Ovary (tissue), 9 donors: ENCODE measurements around the gene KRTAP4-7. TPM values are rescaled to one million over a fixed set of nuclear protein-coding genes. Genes with fewer than 3 reads are reported as not detected.

Source experiments
- polyA plus RNA-seq, 2 donors: library from polyadenylated mRNA; stranded (reverse); fragments of 200-250 nt in 1 of 2; fragments of 350-450 nt in 1 of 2; fragmentation: Illumina TruSeq in 1 of 2; extraction: RNeasy Lipid Tissue Mini Kit (QIAGEN cat#74804) in 1 of 2; gene quantifications; one replicate each; pipeline ENCODE4 v1.2.3, GENCODE V29; 2013 to 2014
- total RNA-seq, 7 donors: library from RNA; depleted of rRNA in 2 of 7; stranded (reverse); fragments of >200 nt in 2 of 7; fragmentation: NEBNext Ultra II Directional in 3 of 7; extraction: Animal tissue kit (Norgen Biotek cat#: 25700) in 3 of 7; gene quantifications; one replicate each; pipeline versions ENCODE4 v1.1.0 to v1.2.4, GENCODE V29; 2016 to 2023
- donor health status: DM: no; HTN: no; CAD: no; lungs with moderate emphysema.
- donor health status: DM: no; HTN: no; CAD: no.
- donor health status: Bipolar disorder and iron deficiency.
- donor health status: DM: yes; HTN: yes; CAD: no.
- donor health status: DM: no; HTN: no; CAD: no.
- donor health status: DM: yes; HTN: yes; CAD: no.

Gene KRTAP4-7
- total and polyA plus RNA-seq, 9 donors, result not detected

Other genes with a start within 250 kb of the KRTAP4-7 start
Only the 30 nearest of the 38 such genes appear.
- 1 to 10 TPM in 3 of 7 donors, under 1 TPM in 2, not detected in 2; 0.22 to 5.0 (median 1.3) TPM for gene KRT23, start 146.5 kb upstream of the KRTAP4-7 start, total RNA-seq
- gene KRT23, start 146.5 kb upstream of the KRTAP4-7 start, polyA plus RNA-seq, result under 1 TPM; 0.05 to 0.53 TPM
- gene KRT39, start 117.2 kb upstream of the KRTAP4-7 start, total RNA-seq, result under 1 TPM in 1 of 7 donors, not detected in 6; 0.69 TPM
- gene KRT39, start 117.2 kb upstream of the KRTAP4-7 start, polyA plus RNA-seq, result not detected
- not detected for gene KRT40, start 99.8 kb upstream of the KRTAP4-7 start, total RNA-seq
- gene KRT40, start 99.8 kb upstream of the KRTAP4-7 start, polyA plus RNA-seq, result not detected
- gene KRTAP3-3, start 90.0 kb upstream of the KRTAP4-7 start, total RNA-seq, result not detected
- not detected for gene KRTAP3-3, start 90.0 kb upstream of the KRTAP4-7 start, polyA plus RNA-seq
- not detected for gene KRTAP3-2, start 84.2 kb upstream of the KRTAP4-7 start, total RNA-seq
- not detected for gene KRTAP3-2, start 84.2 kb upstream of the KRTAP4-7 start, polyA plus RNA-seq
- not detected for gene KRTAP3-1, start 75.0 kb upstream of the KRTAP4-7 start, total RNA-seq
- gene KRTAP3-1, start 75.0 kb upstream of the KRTAP4-7 start, polyA plus RNA-seq, result not detected
- gene KRTAP1-5, start 56.9 kb upstream of the KRTAP4-7 start, total RNA-seq, result not detected
- gene KRTAP1-5, start 56.9 kb upstream of the KRTAP4-7 start, polyA plus RNA-seq, result under 1 TPM in 1 of 2 donors, not detected in 1; 0.06 TPM
- not detected for gene KRTAP1-4, start 54.0 kb upstream of the KRTAP4-7 start, total RNA-seq
- gene KRTAP1-4, start 54.0 kb upstream of the KRTAP4-7 start, polyA plus RNA-seq, result not detected
- not detected for gene KRTAP1-3, start 49.3 kb upstream of the KRTAP4-7 start, total RNA-seq
- gene KRTAP1-3, start 49.3 kb upstream of the KRTAP4-7 start, polyA plus RNA-seq, result not detected
- not detected for gene KRTAP1-1, start 42.7 kb upstream of the KRTAP4-7 start, total RNA-seq
- gene KRTAP1-1, start 42.7 kb upstream of the KRTAP4-7 start, polyA plus RNA-seq, result not detected
- gene KRTAP2-1, start 36.8 kb upstream of the KRTAP4-7 start, total RNA-seq, result not detected
- gene KRTAP2-1, start 36.8 kb upstream of the KRTAP4-7 start, polyA plus RNA-seq, result not detected
- gene KRTAP2-2, start 28.9 kb upstream of the KRTAP4-7 start, total RNA-seq, result not detected
- not detected for gene KRTAP2-2, start 28.9 kb upstream of the KRTAP4-7 start, polyA plus RNA-seq
- not detected for gene KRTAP2-3, start 24.0 kb upstream of the KRTAP4-7 start, total RNA-seq
- gene KRTAP2-3, start 24.0 kb upstream of the KRTAP4-7 start, polyA plus RNA-seq, result not detected
- not detected for gene KRTAP2-4, start 18.3 kb upstream of the KRTAP4-7 start, total RNA-seq
- gene KRTAP2-4, start 18.3 kb upstream of the KRTAP4-7 start, polyA plus RNA-seq, result not detected
- gene KRTAP4-8, start 14.0 kb downstream of the KRTAP4-7 start, total RNA-seq, result not detected
- gene KRTAP4-8, start 14.0 kb downstream of the KRTAP4-7 start, polyA plus RNA-seq, result not detected
- not detected for gene KRTAP4-16, start 18.1 kb downstream of the KRTAP4-7 start, total RNA-seq
- not detected for gene KRTAP4-16, start 18.1 kb downstream of the KRTAP4-7 start, polyA plus RNA-seq
- not detected for gene KRTAP4-9, start 21.2 kb downstream of the KRTAP4-7 start, total RNA-seq
- not detected for gene KRTAP4-9, start 21.2 kb downstream of the KRTAP4-7 start, polyA plus RNA-seq
- gene KRTAP4-11, start 34.2 kb downstream of the KRTAP4-7 start, total RNA-seq, result not detected
- gene KRTAP4-11, start 34.2 kb downstream of the KRTAP4-7 start, polyA plus RNA-seq, result not detected
- not detected for gene KRTAP4-12, start 40.0 kb downstream of the KRTAP4-7 start, total RNA-seq
- gene KRTAP4-12, start 40.0 kb downstream of the KRTAP4-7 start, polyA plus RNA-seq, result not detected
- not detected for gene KRTAP4-6, start 56.4 kb downstream of the KRTAP4-7 start, total RNA-seq
- gene KRTAP4-6, start 56.4 kb downstream of the KRTAP4-7 start, polyA plus RNA-seq, result not detected
- gene KRTAP4-5, start 65.7 kb downstream of the KRTAP4-7 start, total RNA-seq, result not detected
- gene KRTAP4-5, start 65.7 kb downstream of the KRTAP4-7 start, polyA plus RNA-seq, result not detected
- gene KRTAP4-4, start 76.6 kb downstream of the KRTAP4-7 start, total RNA-seq, result not detected
- gene KRTAP4-4, start 76.6 kb downstream of the KRTAP4-7 start, polyA plus RNA-seq, result not detected
- not detected for gene KRTAP4-3, start 84.1 kb downstream of the KRTAP4-7 start, total RNA-seq
- not detected for gene KRTAP4-3, start 84.1 kb downstream of the KRTAP4-7 start, polyA plus RNA-seq
- not detected for gene KRTAP4-2, start 94.1 kb downstream of the KRTAP4-7 start, total RNA-seq
- not detected for gene KRTAP4-2, start 94.1 kb downstream of the KRTAP4-7 start, polyA plus RNA-seq
- not detected for gene KRTAP4-1, start 100.8 kb downstream of the KRTAP4-7 start, total RNA-seq
- gene KRTAP4-1, start 100.8 kb downstream of the KRTAP4-7 start, polyA plus RNA-seq, result not detected
- not detected for gene KRTAP9-1, start 105.7 kb downstream of the KRTAP4-7 start, total RNA-seq
- not detected for gene KRTAP9-1, start 105.7 kb downstream of the KRTAP4-7 start, polyA plus RNA-seq
- gene KRTAP9-2, start 142.5 kb downstream of the KRTAP4-7 start, total RNA-seq, result not detected
- gene KRTAP9-2, start 142.5 kb downstream of the KRTAP4-7 start, polyA plus RNA-seq, result not detected
- not detected for gene KRTAP9-3, start 148.3 kb downstream of the KRTAP4-7 start, total RNA-seq
- not detected for gene KRTAP9-3, start 148.3 kb downstream of the KRTAP4-7 start, polyA plus RNA-seq
- not detected for gene KRTAP9-8, start 153.8 kb downstream of the KRTAP4-7 start, total RNA-seq
- not detected for gene KRTAP9-8, start 153.8 kb downstream of the KRTAP4-7 start, polyA plus RNA-seq
- not detected for gene KRTAP9-4, start 165.5 kb downstream of the KRTAP4-7 start, total RNA-seq
- gene KRTAP9-4, start 165.5 kb downstream of the KRTAP4-7 start, polyA plus RNA-seq, result not detected